GM19240 (cell line): ENCODE results near the gene EFEMP1.

Experiments
- DNase-seq: peaks from one replicate; pipeline ENCODE4 v3.0.0; 2011; ENCODE audit warnings: low spot score; ENCODE audit not compliant: insufficient read length

The EFEMP1 gene, protein sequence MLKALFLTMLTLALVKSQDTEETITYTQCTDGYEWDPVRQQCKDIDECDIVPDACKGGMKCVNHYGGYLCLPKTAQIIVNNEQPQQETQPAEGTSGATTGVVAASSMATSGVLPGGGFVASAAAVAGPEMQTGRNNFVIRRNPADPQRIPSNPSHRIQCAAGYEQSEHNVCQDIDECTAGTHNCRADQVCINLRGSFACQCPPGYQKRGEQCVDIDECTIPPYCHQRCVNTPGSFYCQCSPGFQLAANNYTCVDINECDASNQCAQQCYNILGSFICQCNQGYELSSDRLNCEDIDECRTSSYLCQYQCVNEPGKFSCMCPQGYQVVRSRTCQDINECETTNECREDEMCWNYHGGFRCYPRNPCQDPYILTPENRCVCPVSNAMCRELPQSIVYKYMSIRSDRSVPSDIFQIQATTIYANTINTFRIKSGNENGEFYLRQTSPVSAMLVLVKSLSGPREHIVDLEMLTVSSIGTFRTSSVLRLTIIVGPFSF

GRCh38 chr2:55923091-55923981 lies at the start of gene EFEMP1:
Gene EFEMP1, minus strand, starts transcription at chr2:55923782. Its CDS starts 1,342 bp downstream, at chr2:55922440.
- no peak for DNase-seq

DNA sequence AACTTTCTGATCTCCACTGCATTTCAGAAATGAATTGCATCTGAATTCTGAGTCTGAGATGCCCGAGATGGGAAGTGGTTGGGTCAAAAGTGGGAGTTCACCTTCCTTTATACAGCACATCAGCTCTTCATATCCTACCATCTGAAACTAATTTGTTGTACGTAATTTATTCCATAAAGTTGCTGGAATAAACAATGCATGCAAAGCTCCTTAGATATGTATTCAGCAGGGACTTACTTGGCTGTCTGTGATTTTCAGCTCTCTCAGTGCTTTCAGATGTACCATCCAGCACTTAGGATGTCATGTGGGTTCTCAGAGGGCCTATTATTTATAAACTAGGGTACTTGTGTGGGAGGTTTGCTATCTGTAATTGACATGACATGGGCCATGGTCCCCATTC lies 46.9 kb upstream of the EFEMP1 start:
- DNase-seq = no peak

- DNase-seq = no peak
These were observed 45.4 kb upstream of the EFEMP1 start for GRCh38 chr2:55968941-55969340.

- no peak for DNase-seq
These were observed 43.0 kb upstream of the EFEMP1 start for GRCh38 chr2:55966401-55967118.

DNA sequence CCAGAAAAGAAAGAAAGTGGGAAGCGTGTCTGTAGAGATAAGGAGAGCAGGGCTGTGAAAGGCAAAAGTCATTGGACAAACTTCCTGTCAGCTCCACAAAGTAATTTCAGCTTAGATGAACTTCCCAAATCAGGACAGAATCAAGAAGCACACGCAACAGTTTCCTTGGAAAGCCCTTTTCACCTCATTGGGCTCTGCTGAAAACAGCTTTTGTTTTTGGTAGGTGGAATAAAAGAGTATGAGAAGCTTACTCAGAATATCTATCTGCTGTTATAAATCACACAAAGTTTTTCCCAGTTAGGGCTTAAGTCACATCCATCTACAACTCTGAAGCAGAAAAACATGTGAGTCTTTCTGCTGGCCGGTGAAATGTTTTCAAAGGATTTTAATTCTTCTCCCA lies 42.4 kb upstream of the EFEMP1 start:
- no peak for DNase-seq

DNA sequence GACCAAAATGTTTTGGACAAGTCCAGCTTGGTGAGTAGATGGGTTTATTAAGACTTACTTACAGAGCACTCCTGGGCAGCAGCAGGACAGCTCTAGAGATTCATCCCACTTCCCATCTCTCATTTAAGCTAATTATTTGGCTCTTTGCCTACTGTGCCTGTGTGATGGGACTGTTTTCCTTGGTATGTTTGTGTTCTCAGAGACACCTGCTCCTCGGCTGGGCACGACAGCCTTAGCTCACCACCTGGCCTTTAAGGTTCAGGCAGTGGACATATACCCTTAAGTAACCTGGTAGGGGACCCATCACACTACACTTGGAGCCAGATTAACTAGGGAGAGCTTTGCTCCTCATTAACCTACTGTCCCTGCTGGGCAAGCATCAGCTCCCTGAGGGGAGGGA lies 41.7 kb upstream of the EFEMP1 start:
- no peak for DNase-seq

- DNase-seq = no peak
These were observed 39.3 kb upstream of the EFEMP1 start for GRCh38 chr2:55962915-55963314.

DNA sequence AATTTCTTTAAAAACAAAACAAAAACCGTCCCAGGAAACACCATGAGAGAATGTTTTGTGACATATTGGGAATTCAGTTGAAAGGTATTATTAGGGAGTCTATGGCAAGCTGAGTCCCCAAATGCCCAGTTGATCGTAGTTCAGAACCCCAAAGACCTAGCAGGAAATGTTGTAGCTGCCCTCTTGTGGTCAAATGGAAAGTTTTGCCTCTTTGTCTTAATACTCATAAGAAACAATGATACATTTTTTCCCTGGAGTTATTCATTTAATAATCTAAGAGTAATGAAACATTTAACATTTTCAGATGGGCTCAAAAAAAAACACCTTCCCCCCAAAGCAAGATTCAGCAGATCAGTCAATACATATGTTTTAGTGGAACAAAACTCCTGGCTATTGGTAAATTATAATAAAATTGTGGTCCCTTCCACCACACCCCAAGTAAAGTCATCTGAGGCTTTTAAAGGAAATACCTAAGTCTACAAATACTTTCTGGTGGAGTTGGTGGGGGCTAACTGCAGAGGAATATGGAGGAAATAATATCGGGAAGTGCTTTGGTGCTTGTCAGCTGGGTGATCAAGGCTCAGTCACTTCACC lies 37.8 kb upstream of the EFEMP1 start:
- DNase-seq = no peak

- no peak for DNase-seq
These were observed 35.2 kb upstream of the EFEMP1 start for GRCh38 chr2:55958756-55959155.

DNA sequence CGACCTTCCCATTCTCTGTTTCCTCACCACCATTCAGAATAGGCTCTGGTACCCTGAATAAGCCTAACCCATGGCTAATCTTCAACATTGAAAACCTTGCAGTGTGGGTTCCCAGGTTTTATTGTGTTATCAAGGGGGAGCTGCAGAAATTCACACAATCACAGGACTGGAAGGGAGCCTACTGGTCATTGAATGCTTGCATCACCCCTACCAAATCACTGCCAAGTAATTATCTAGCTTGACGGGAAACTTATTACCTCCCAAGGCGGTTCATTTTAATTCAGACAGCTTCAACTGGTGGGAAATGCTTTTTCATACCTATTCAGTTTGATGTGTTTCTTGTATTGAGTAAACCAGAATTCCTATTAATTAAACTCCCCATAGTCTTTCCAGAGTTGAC lies 33.6 kb upstream of the EFEMP1 start:
- no peak for DNase-seq

DNA sequence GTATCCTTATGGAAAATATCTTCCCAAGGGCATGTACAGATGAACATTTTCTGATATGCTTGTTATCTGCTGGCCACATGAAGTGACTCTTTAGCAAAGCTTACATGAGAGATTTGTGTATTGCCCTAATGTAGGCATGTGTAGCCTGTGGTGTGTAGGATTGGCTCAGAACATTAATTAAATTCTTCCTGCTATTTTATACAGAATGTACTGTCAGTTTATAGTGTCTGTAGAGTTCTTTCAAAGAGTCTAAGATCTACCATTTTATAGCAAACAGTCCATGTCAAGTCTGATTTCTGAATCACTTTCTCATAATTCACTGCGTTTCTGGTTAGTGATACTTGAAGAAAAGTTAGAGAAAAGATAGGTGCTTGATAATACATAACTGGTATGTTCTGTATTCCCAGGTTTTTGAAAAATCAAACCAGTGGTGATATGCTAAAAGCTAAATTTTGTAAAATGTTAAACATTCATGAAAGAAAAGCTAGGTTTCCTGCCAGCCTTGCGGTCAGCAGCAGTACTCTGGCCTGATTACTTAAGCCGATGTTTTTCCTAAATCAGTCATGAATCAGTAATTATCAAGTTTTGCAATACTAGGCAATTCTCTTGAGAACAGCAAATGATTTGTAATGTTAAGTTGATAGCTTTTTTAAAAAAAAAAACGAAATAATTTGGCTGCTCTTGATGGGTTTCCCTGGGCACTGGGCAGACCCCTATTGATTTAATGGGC lies 30.9 kb upstream of the EFEMP1 start:
- no peak for DNase-seq

DNA sequence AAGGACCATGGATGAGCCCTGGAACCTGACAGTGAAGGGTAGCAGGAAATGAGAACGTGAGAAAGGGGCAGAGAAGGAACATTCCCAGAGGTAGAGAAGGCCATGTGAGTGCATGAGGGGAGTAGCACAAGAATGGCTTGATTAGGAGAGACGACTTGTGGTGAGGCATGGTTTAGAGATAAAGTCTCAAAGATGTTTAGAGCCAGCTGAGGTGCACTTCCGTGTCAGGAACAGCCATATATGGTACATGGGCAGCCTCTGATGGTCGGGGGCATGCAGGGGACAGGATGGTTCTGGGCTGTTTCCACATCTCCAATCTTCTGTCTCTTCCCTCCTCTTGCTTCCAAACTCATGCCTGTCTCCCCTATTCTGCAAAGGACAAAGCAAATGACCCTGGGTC lies 28.8 kb upstream of the EFEMP1 start:
- no peak for DNase-seq

- no peak for DNase-seq
These were observed 28.0 kb upstream of the EFEMP1 start for GRCh38 chr2:55951533-55951932.

DNA sequence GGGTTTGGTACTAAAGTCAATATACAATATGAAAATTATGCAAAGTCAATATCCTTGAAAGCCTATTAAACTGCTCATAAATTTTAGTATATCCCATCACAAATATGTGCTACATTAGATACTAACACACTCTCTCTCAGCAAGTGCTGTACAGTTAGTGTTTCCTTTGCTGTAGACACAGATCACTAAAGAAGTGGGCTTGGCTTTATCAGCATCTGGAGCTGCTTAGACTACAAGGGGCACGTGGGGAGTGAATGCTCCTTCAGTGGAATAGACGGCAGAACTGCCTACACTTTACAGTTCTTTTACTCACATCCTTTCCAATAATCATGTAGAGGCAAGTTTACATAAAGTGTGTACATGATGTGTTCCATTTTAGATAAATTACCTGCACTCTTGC lies 26.0 kb upstream of the EFEMP1 start:
- no peak for DNase-seq

GRCh38 chr2:55949211-55949610 lies 25.6 kb upstream of the EFEMP1 start:
- no peak for DNase-seq

DNA sequence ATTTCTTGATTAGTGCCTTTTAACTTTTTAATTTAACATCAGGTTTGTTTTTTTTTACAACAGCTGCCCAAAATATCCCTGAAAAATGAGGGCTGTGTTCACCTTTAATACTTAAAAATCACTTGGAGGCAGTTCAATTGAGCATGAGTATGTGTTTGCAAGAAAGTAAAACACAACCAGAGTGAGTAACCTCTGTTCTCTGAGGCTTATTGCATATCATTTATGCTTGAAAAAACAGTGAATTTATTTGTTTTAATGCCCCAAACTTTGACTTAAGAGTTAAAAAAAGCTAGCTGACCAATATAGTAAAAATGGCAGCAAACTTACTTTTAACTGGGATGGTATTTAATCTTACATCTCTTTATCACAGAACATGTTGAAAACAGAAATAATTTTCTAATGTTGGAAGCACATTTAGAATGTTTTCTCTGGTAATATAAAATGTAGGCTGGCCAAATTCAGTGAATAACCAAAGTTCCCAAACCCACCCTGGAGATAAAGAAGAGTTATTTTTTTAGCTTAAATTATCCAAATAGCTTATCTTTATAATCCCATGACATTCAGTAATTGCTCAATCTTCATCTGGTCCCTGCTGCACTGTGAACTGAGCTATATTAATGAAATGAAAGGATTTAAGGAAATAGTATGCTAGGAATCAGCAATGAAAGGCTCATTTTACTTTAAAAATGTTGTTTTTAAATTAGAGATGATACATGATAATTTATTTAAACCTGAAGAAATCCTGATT lies 24.8 kb upstream of the EFEMP1 start:
- DNase-seq = no peak

DNA sequence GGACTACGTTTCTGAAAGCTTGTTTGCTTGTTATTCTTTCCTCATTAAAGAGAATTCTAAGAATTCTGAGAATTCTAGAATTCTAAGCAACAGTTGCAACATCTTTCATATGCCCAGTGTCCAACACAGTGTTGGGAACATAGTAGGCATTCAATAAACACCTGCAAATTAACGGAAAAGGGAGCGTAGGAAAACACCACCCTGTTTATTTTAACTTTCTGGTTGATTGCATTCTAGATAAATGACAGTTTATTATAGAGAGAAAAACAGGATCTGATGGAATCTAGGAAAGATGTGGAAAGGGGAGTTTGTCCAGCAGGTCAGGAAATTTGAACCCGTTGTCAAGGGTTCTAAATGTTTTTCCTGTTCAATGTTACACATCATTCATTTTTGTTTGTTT lies 24.2 kb upstream of the EFEMP1 start:
- no peak for DNase-seq

GRCh38 chr2:55946793-55947192 lies 23.2 kb upstream of the EFEMP1 start:
- no peak for DNase-seq

- no peak for DNase-seq
These were observed 19.9 kb upstream of the EFEMP1 start for GRCh38 chr2:55943466-55943865.

GRCh38 chr2:55936351-55936750 lies 12.8 kb upstream of the EFEMP1 start:
- no peak for DNase-seq
